ENCODE measurements around the gene VIM.

The VIM gene

DNA sequence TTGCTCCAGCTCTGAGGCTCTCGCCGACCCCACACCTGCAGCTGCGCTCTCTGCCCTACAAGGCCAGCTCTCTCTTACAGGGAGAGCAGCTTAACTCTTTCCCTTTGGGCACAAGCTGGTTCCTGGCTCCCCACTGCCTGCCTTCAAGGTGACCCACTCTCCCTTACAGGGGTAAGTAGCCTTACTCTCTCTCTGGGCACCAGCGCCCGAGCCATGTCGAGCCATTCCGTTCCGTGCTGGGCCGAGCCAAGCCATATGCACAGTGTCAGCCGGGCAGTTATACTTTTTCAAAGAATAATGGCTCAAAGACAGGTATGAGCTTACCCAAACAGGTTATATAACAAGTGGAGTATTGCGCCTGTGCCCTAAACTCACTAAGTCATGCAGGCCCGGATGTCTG lies 44.6 kb downstream of the VIM start:
- H3K4me3 ChIP-seq (ENCODE audit: low read length): no peak overlapping the region

DNA sequence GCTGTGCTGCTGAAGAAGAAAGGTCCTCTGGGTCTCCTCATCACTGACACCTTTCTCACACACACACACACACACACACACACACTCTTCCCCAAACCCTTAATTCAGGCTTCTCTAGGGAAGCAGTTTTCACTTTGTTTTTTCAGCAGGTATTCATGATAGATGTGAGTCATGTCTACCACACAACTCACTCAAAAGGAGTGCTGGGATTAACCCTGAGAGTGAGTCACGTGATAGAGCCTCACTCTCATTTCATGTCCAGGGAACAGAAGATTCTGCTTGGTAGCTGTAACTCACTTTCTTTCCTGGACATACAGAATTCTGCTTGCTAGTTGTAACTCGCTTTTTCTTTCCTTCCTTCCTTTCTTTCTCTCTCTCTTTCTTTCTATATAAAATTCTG lies 45.4 kb downstream of the VIM start:
- H3K4me3 ChIP-seq (ENCODE audit: low read length): no peak overlapping the region
- peak; percentile 38 for DNase-seq (ENCODE audit: low read depth)
- TF ChIP-seq, protein P1, sequence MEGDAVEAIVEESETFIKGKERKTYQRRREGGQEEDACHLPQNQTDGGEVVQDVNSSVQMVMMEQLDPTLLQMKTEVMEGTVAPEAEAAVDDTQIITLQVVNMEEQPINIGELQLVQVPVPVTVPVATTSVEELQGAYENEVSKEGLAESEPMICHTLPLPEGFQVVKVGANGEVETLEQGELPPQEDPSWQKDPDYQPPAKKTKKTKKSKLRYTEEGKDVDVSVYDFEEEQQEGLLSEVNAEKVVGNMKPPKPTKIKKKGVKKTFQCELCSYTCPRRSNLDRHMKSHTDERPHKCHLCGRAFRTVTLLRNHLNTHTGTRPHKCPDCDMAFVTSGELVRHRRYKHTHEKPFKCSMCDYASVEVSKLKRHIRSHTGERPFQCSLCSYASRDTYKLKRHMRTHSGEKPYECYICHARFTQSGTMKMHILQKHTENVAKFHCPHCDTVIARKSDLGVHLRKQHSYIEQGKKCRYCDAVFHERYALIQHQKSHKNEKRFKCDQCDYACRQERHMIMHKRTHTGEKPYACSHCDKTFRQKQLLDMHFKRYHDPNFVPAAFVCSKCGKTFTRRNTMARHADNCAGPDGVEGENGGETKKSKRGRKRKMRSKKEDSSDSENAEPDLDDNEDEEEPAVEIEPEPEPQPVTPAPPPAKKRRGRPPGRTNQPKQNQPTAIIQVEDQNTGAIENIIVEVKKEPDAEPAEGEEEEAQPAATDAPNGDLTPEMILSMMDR (conservative IDR thresholded peaks at IDR 0.05; ENCODE audit: low read length): no peak

More for the DNA sequence above, 44.6 kb downstream of the VIM start:
- TF ChIP-seq, protein P1 (conservative IDR thresholded peaks at IDR 0.05; ENCODE audit: low read length): no peak
- no peak for DNase-seq (ENCODE audit: low read depth)

DNA sequence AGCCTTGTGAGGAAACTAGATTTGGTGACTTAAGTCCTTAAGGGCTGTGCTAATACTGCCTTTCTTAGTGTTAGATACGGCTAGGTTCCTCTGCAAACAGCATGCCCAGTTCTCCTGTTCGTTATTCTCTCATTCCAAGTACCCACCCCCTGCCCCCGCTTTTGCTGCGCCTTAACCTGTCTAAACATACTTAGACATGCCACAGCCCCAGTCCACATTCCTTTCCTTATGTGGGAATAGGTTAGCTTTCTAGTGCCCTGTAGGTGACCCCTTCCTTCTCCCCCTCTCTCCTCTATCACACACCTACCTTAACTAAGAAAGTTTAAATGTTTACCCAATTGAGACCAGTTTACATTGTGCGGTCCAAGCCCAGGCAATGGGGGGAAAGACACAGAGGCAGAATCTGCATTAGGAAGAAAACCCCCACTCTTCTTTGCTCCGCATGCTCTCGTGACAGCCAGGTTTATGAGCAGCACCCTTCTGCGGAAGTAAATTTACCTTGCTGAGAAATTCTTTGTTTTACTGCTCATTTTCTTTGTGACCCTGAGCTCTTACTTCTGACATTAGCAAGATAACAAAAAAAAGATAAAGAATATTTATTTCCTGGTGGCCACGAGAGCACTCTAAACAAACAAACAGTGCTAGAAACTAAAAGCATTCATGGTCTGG lies 48.8 kb downstream of the VIM start:
- no peak overlapping the region for H3K4me3 ChIP-seq (ENCODE audit: low read length)
- TF ChIP-seq, protein P1 (conservative IDR thresholded peaks at IDR 0.05; ENCODE audit: low read length): no peak
- DNase-seq (ENCODE audit: low read depth): no peak

DNA sequence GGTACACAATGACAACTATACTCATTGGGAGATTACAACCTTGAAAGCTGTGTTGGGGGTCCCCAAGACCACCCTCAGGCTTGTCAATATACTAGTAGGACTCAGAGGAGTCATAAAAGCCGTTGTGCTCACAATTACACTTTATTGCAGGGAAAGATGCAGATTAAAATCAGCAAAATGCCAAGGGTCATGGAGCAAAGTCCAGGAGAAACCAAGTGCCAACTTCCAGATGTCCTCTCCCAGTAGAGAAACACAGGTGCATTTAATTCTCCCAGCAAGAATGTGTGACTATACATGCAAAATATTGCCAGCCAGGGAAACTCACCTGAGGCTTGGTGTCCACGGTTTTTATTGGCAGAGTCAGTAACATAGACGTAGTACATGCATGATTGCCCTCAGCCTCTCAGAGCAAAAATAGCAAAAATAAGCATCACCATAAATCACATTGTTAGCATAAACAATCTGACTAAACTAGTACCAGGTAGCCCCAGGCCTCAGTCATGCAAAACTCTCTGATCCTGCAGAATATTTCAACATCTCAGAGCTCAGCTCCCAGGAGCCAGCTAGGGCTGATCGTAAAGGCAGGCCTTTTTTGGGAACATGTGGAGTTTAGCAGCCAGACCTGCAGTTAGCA lies 50.7 kb downstream of the VIM start:
- DNase-seq (ENCODE audit: low read depth): no peak
- TF ChIP-seq, protein P1 (conservative IDR thresholded peaks at IDR 0.05; ENCODE audit: low read length): no peak
- no peak overlapping the region for H3K4me3 ChIP-seq (ENCODE audit: low read length)

DNA sequence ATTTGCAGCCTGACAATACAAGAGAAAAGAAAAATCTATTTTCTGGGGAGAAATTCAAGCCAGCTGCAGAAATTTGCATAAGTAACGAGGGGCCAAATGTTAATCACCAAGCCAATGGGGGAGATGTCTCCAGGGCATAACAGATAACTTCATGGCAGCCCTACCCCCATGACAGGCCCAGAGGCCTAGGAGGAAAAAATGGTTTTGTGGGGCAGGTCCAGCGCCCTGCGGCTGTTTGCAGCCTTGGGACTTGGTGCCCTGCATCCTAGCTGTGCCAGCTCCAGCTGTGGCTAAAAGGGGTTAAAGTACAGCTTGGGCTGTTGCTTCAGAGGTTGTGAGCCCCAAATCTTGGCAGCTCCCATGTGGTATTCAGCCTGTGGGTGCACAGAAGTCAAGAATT lies 54.3 kb downstream of the VIM start:
- no peak for DNase-seq (ENCODE audit: low read depth)
- no peak overlapping the region for H3K4me3 ChIP-seq (ENCODE audit: low read length)
- TF ChIP-seq, protein P1 (conservative IDR thresholded peaks at IDR 0.05; ENCODE audit: low read length): no peak

DNA sequence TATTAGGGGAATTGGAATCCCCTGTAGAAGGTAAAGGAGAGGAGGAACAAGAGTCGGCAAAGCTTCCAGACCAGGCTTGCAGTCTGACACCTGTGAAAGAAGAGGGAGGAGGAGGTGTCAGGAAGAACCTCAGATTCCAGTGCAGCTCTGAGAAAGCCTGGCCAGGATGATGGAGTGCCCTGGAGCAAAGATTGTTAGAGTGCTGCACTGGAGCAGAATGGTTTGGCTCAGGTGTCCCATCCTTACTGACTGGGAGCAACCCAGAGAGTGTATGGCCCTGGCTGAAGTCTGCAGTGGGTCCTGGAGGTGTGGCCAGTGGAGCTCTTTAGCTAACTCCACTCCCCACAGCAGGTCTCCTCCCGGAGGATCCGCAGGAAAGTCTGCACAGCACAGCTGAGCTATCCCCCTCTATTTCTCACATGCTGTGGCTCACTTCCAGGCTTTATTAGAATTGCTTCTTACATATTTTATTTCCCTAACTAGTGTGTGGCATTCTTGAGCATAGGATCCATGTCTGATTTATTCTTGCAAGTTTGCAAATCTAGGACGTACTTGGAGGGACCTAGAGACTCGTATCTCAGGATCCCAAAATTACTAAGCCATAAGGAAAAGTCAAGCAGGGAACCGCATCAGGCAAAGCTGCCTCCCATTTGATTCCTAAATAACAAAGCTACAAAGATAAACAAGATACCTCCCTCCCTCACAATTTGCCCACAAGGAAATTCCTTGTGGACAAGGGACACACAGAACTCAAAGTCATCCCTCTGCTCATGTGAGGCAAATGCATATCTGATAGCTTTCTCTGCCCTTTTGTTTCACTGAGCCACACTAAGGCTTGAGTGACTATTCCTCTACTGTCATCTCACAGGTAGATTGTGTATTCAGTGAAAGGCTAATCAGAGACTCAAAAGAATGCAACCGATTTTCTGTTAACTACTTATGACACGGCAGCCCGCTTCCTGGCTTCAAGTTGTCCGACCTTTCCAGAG lies 58.8 kb downstream of the VIM start:
- no peak for DNase-seq (ENCODE audit: low read depth)
- TF ChIP-seq, protein P1 (conservative IDR thresholded peaks at IDR 0.05; ENCODE audit: low read length): no peak
- H3K4me3 ChIP-seq (ENCODE audit: low read length): no peak overlapping the region

Measured in AG10803 (cell line).